Upper lobe of right lung (tissue), 1 donor: ENCODE results near the gene KCNE4. TPM values are rescaled to one million over a fixed set of nuclear protein-coding genes. Genes with fewer than 3 reads are reported as not detected.

Source experiments
- ATAC-seq: fragments of 200-7000 bp; cut with Tn5 transposase; one replicate; pipeline ENCODE4 v1.9.1; 2020; ENCODE audit warnings: mild to moderate bottlenecking, moderate library complexity
- DNase-seq: peaks from one replicate; pipeline ENCODE4 v3.0.0-alpha.2; 2020
- H3K27ac ChIP-seq: fragments of 200-600 bp; one replicate; pipeline ENCODE4 v1.8.0; 2022
- H3K27me3 ChIP-seq: fragments of 200-600 bp; one replicate; pipeline ENCODE4 v1.8.0; 2022; ENCODE audit warnings: mild to moderate bottlenecking
- H3K36me3 ChIP-seq: fragments of 200-600 bp; one replicate; pipeline ENCODE4 v1.8.0; 2022
- H3K4me1 ChIP-seq: fragments of 200-600 bp; one replicate; pipeline ENCODE4 v1.8.0; 2022
- H3K4me3 ChIP-seq: fragments of 200-600 bp; one replicate; pipeline ENCODE4 v1.8.0; 2022; ENCODE audit warnings: mild to moderate bottlenecking
- H3K9me3 ChIP-seq: fragments of 200-600 bp; one replicate; pipeline ENCODE4 v1.8.0; 2022
- intact Hi-C: fragments of 100-400 bp; cut with DNase I; formaldehyde crosslinking; loops from one replicate; pipeline ENCODE4 v1.11.0; 2022
- total RNA-seq: library from RNA; stranded (reverse); fragmentation: NEBNext Ultra II Directional; extraction: Animal tissue kit (Norgen Biotek cat#: 25700); gene quantifications from one replicate; pipeline ENCODE4 v1.2.1, GENCODE V29; 2021
- TF ChIP-seq, protein P1 (sequence below): fragments of 200-600 bp; IDR thresholded peaks from one replicate; pipeline ENCODE4 v1.8.0; 2022; ENCODE audit warnings: antibody characterized with exemption
- donor health status: DM: no; HTN: yes; CAD: no; lungs with severe emphysema.

The KCNE4 gene
- total RNA-seq, 1 donor from 2014 or later, result 0.61 TPM

- intact Hi-C loops, result no loop called here
- no peak for ATAC-seq
- Histone ChIP-seq H3K27ac (no peak overlapping the region), H3K4me3 (no peak overlapping the region), H3K9me3 (no peaks in the 10 kb centered on the region), H3K36me3 (no peaks in the 10 kb centered on the region), H3K4me1 (no peaks in the 10 kb centered on the region), H3K27me3 (no peaks in the 10 kb centered on the region)
- TF ChIP-seq, protein P1, sequence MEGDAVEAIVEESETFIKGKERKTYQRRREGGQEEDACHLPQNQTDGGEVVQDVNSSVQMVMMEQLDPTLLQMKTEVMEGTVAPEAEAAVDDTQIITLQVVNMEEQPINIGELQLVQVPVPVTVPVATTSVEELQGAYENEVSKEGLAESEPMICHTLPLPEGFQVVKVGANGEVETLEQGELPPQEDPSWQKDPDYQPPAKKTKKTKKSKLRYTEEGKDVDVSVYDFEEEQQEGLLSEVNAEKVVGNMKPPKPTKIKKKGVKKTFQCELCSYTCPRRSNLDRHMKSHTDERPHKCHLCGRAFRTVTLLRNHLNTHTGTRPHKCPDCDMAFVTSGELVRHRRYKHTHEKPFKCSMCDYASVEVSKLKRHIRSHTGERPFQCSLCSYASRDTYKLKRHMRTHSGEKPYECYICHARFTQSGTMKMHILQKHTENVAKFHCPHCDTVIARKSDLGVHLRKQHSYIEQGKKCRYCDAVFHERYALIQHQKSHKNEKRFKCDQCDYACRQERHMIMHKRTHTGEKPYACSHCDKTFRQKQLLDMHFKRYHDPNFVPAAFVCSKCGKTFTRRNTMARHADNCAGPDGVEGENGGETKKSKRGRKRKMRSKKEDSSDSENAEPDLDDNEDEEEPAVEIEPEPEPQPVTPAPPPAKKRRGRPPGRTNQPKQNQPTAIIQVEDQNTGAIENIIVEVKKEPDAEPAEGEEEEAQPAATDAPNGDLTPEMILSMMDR, result no peak
- DNase-seq, result no peak
Observed at GRCh38 chr2:223036790-223037444, 15.1 kb upstream of the KCNE4 start.

GRCh38 chr2:223037445-223037800 is 14.6 kb upstream of the KCNE4 start:
- Histone ChIP-seq H3K4me1 (no peaks in the 10 kb centered on the region), H3K27me3 (no peaks in the 10 kb centered on the region), H3K9me3 (no peaks in the 10 kb centered on the region), H3K4me3 (no peak overlapping the region), H3K27ac (no peak overlapping the region), H3K36me3 (no peaks in the 10 kb centered on the region)
- intact Hi-C loops, result no loop called here
- TF ChIP-seq, protein P1, result no peak
- DNase-seq, result no peak
- no peak for ATAC-seq

DNA sequence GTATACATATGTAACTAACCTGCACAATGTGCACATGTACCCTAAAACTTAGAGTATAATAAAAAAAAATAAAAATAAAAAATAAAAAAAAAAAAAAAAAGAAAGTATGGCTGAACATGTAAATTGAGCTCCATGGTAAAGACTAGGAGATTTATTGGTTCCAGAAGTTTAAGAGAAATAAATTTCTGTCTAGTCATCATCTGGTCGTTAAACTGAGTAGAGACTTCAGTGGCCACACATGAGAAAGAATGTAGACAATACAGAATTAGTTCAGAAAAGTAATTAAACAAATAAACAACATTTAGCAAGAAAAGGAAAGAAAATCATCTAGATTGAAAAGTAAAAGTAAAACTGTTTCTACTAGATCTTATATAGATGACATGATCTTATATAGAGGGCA is 12.4 kb upstream of the KCNE4 start:
- TF ChIP-seq, protein P1, result no peak
- no peak for ATAC-seq
- no peak for DNase-seq
- H3K27ac ChIP-seq, result no peak overlapping the region
- no peaks in the 10 kb centered on the region for H3K9me3 ChIP-seq
- H3K4me3 ChIP-seq, result no peak overlapping the region
- intact Hi-C loops, result no loop called here
- H3K27me3 ChIP-seq, result no peaks in the 10 kb centered on the region
- no peaks in the 10 kb centered on the region for H3K36me3 ChIP-seq
- H3K4me1 ChIP-seq, result no peaks in the 10 kb centered on the region

DNA sequence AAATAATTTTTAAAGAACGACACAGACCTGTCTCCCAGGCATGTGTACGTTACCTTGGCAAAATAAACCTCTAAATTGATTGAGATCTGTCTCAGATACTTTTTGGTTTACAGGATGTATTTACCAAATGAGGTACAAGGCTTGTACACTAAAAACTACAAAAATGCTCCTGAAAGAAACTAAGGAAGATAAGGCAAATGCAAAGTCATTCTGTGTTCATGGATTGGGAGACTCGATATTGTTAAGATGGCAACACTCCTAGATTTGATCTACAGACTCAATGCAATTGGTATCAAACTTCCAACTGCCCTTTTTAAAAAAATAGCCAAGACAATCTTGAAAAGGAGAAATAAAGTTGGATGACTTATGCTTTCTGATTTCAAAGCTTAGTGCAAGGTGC is 11.5 kb upstream of the KCNE4 start:
- ATAC-seq (no peak), DNase-seq (no peak)
- TF ChIP-seq, protein P1, result no peak
- Histone ChIP-seq H3K4me3 (no peak overlapping the region), H3K9me3 (no peaks in the 10 kb centered on the region), H3K27ac (no peak overlapping the region), H3K36me3 (no peaks in the 10 kb centered on the region), H3K4me1 (no peaks in the 10 kb centered on the region), H3K27me3 (no peaks in the 10 kb centered on the region)
- intact Hi-C loops, result no loop called here

DNA sequence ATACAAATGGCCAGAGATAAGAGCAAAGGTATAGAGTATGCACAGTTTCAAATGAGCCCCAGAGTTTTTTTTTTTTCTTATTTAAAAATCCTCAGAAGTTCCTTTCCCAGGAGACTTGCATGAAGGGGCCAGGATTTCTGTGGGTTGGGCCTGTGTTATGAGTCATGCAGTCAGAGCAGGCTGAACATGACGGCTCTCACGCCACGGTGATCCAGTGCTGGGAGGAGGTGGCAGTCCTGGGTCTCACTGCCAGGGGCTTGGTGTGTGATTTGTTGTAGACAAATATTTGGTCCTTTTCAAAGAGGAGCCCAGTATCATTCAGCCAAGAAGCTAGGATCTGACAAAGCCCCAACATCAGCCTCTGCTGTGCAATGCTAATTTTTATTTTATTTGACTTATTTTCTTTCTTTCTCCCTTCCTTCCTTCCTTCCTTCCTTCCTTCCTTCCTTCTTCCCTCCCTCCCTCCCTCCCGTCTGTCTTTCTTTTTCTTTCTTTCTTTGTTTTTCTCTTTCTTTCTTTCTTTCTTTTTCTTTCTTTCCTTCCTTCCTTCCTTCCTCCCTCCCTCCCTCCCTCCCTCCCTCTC is 10.4 kb upstream of the KCNE4 start:
- Histone ChIP-seq H3K4me3 (no peak overlapping the region), H3K4me1 (no peaks in the 10 kb centered on the region), H3K27ac (no peak overlapping the region), H3K27me3 (no peaks in the 10 kb centered on the region), H3K36me3 (no peaks in the 10 kb centered on the region), H3K9me3 (no peaks in the 10 kb centered on the region)
- DNase-seq (no peak), ATAC-seq (peak; percentile 86)
- intact Hi-C loops, result no loop called here
- TF ChIP-seq, protein P1, result no peak
